ENCODE data around the gene MYBL2. TPM values are rescaled to one million over a fixed set of nuclear protein-coding genes. Genes with fewer than 3 reads are reported as not detected.

Gene MYBL2
- total RNA-seq: 1 to 10 TPM; 1.6 to 2.4 (median 1.7) TPM
- total RNA-seq (2013): 1.1 TPM

DNA sequence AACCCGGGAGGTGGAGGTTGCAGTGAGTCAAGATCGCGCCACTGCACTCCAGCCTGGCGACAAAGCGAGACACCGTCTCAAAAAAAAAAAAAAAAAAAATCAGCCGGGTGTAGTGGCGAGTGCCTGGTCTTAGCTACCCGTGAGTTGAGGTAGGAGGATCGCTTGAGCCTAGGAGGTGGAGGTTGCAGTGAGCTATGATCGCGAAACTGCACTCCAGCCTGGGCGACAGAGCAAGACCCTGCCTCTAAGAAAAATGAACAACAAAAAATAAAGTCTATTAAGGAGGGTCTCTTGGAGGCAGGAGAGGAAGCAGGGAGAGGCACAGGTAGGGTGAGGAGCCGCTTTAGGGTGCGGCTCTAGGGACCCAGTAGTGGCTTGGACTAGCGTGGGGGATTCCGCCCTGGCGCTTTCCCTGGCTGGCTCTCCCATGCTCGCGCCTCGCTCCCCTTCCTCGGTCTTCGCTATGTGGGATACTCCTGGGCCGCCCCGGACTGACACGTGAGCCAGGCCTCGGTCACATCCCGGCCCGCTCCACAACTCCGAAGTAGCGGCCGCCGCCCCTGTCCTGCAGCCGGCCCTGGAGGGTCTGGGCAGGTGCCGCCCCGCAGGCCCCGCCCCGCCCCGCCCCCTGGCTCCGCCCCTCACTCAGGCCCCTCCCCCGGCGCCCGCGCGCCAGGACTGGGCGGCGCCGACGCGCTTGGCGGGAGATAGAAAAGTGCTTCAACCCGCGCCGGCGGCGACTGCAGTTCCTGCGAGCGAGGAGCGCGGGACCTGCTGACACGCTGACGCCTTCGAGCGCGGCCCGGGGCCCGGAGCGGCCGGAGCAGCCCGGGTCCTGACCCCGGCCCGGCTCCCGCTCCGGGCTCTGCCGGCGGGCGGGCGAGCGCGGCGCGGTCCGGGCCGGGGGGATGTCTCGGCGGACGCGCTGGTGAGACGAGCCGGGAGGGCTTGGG is at the start of gene MYBL2:
MYBL2 (plus strand) TSS at position 739 of the 953 bp plus-strand sequence; CDS start at position 909, 170 bp downstream.
- Histone ChIP-seq H3K27me3 (ENCODE audit: control insufficient read depth, insufficient read depth, low read length) (peaks cover 8% of the 10 kb centered on the region), H3K4me1 (ENCODE audit: control insufficient read depth, insufficient read depth, low read length) (peaks cover 15% of the 10 kb centered on the region), H3K4me3 (ENCODE audit: low read length) (peak within 1 kb of the TSS; percentile 42), H3K36me3 (ENCODE audit: control insufficient read depth, insufficient read depth, low read length) (no peaks in the 10 kb centered on the region), H3K9me3 (ENCODE audit: control insufficient read depth, insufficient read depth, low read length) (no peaks in the 10 kb centered on the region), H3K27ac (ENCODE audit: low read length) (no peak within 1 kb of the TSS)
- DNase-seq (peak; percentile 63 to 85), ATAC-seq (peak; percentile 95 to 98 (median 98))
- WGBS (ENCODE audit: insufficient coverage): 9% methylated on average over 74 of the region's 90 CpGs
- intact Hi-C loops (cut with micrococcal nuclease): no loop called here
- Mint-ChIP-seq H3K9me3 (no peaks in the 10 kb centered on the region), H3K36me3 (no peaks in the 10 kb centered on the region), H3K4me3 (peak within 1 kb of the TSS; percentile 79), H3K27me3 (ENCODE audit: low read depth in 2 of 2) (peaks cover 4 to 7% of the 10 kb centered on the region in 2 donors), H3K4me1 (no peaks in the 10 kb centered on the region), H3K27ac (no peak within 1 kb of the TSS)
- TF ChIP-seq, protein P1, sequence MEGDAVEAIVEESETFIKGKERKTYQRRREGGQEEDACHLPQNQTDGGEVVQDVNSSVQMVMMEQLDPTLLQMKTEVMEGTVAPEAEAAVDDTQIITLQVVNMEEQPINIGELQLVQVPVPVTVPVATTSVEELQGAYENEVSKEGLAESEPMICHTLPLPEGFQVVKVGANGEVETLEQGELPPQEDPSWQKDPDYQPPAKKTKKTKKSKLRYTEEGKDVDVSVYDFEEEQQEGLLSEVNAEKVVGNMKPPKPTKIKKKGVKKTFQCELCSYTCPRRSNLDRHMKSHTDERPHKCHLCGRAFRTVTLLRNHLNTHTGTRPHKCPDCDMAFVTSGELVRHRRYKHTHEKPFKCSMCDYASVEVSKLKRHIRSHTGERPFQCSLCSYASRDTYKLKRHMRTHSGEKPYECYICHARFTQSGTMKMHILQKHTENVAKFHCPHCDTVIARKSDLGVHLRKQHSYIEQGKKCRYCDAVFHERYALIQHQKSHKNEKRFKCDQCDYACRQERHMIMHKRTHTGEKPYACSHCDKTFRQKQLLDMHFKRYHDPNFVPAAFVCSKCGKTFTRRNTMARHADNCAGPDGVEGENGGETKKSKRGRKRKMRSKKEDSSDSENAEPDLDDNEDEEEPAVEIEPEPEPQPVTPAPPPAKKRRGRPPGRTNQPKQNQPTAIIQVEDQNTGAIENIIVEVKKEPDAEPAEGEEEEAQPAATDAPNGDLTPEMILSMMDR (IDR thresholded peaks at IDR 0.05): no peak

DNA sequence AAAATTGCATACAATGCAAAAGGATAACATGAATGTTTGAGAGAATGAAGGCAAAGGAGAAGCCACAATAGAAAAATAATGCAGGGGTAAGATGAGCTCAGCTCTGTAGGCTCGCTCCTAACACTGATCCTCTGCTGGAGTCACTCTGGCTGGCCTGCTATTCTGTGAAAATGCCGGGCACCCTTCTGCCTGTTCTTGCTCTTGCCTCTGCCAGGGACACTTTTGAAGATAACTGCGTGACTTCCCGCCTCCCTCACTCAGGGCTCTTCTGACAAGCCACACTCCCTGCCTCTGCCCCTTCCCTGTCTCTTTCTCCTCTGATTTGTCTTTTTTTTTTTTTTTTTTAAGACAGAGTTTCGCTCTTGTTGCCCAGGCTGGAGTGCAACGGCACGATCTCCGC is 35.3 kb upstream of the MYBL2 start:
- 100% methylated on average over 7 of the region's 8 CpGs for WGBS (ENCODE audit: insufficient coverage)
- no peaks in the 10 kb centered on the region for H3K4me1 ChIP-seq (ENCODE audit: control insufficient read depth, insufficient read depth, low read length)
- H3K9me3 ChIP-seq (ENCODE audit: control insufficient read depth, insufficient read depth, low read length): no peaks in the 10 kb centered on the region
- TF ChIP-seq, protein P1 (IDR thresholded peaks at IDR 0.05): no peak
- DNase-seq (no peak), ATAC-seq (no peak)
- H3K4me3 Mint-ChIP-seq: no peak overlapping the region
- H3K27me3 Mint-ChIP-seq (ENCODE audit: low read depth in 2 of 2): no peaks in the 10 kb centered on the region
- no peaks in the 10 kb centered on the region for H3K27me3 ChIP-seq (ENCODE audit: control insufficient read depth, insufficient read depth, low read length)
- intact Hi-C loops (cut with micrococcal nuclease): no loop called here
- H3K36me3 Mint-ChIP-seq: peaks cover 7% of the 10 kb centered on the region
- H3K4me1 Mint-ChIP-seq: no peaks in the 10 kb centered on the region
- H3K27ac ChIP-seq (ENCODE audit: low read length): no peak overlapping the region
- H3K4me3 ChIP-seq (ENCODE audit: low read length): no peak overlapping the region
- peaks cover 16% of the 10 kb centered on the region for H3K36me3 ChIP-seq (ENCODE audit: control insufficient read depth, insufficient read depth, low read length)
- no peaks in the 10 kb centered on the region for H3K9me3 Mint-ChIP-seq
- no peak overlapping the region for H3K27ac Mint-ChIP-seq

DNA sequence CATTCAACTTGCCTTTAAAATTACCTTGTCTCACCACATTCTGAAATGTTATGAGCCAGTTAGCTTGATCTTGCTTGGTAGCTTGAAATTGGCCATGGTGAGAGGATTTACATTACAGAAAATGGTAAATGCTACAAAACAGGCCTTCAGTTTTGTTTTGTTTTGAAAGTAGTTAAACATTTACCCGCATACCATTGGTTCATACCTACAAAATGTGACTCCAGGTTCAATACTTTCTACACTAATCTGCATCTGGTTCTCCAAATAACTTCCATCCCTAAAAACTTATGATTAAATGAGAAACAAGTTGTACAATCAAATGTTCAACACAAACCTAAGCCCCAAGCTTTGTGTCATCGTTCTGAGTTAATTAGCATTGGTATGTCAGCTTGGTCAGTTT is 30.5 kb upstream of the MYBL2 start:
- H3K4me3 ChIP-seq (ENCODE audit: low read length): no peak overlapping the region
- no peaks in the 10 kb centered on the region for H3K9me3 ChIP-seq (ENCODE audit: control insufficient read depth, insufficient read depth, low read length)
- Mint-ChIP-seq H3K4me1 (no peaks in the 10 kb centered on the region), H3K27me3 (ENCODE audit: low read depth in 2 of 2) (no peaks in the 10 kb centered on the region), H3K4me3 (no peak overlapping the region), H3K9me3 (no peaks in the 10 kb centered on the region), H3K27ac (no peak overlapping the region), H3K36me3 (peaks cover 13% of the 10 kb centered on the region)
- H3K4me1 ChIP-seq (ENCODE audit: control insufficient read depth, insufficient read depth, low read length): no peaks in the 10 kb centered on the region
- TF ChIP-seq, protein P1 (IDR thresholded peaks at IDR 0.05): no peak
- peaks cover 25% of the 10 kb centered on the region for H3K36me3 ChIP-seq (ENCODE audit: control insufficient read depth, insufficient read depth, low read length)
- H3K27ac ChIP-seq (ENCODE audit: low read length): no peak overlapping the region
- H3K27me3 ChIP-seq (ENCODE audit: control insufficient read depth, insufficient read depth, low read length): no peaks in the 10 kb centered on the region
- DNase-seq (no peak), ATAC-seq (no peak)
- intact Hi-C loops (cut with micrococcal nuclease): no loop called here
- WGBS (ENCODE audit: insufficient coverage): 86% methylated on average over 2 of the region's 2 CpGs
